ENCODE results near the gene RNF112. TPM values are rescaled to one million over a fixed set of nuclear protein-coding genes. Genes with fewer than 3 reads are reported as not detected.

Gene RNF112
- total RNA-seq, 4 donors from 2014 or later = 0.83 to 3.5 (median 2.2) TPM

GRCh38 chr17:19447085-19447583 is 36.1 kb downstream of the RNF112 start:
- peak; percentile 69 for DNase-seq
- no peak overlapping the region for H3K4me3 ChIP-seq (replicated peaks in 1 of 3)
- H3K27me3 ChIP-seq = no peaks in the 10 kb centered on the region
- WGBS, 2 donors = 29 to 31% methylated on average over 3 of the region's 3 CpGs
- intact Hi-C loops (cut with DNase I) = loop anchor here (5.0 kb wide), 2 partner anchors 85 to 320 kb away; partner anchors contain the start of gene B9D1
- TF ChIP-seq CTCF (IDR thresholded peaks at IDR 0.05) = peak; percentile 80 to 96 (median 92)
- no peak for TF ChIP-seq POLR2A (IDR thresholded peaks at IDR 0.05)
- no peaks in the 10 kb centered on the region for H3K4me1 ChIP-seq
- H3K36me3 ChIP-seq = no peaks in the 10 kb centered on the region
- no peaks in the 10 kb centered on the region for H3K9me3 ChIP-seq
- peak overlapping the region in 2 of 3 donors; percentile 21 to 22 for H3K27ac ChIP-seq

DNA sequence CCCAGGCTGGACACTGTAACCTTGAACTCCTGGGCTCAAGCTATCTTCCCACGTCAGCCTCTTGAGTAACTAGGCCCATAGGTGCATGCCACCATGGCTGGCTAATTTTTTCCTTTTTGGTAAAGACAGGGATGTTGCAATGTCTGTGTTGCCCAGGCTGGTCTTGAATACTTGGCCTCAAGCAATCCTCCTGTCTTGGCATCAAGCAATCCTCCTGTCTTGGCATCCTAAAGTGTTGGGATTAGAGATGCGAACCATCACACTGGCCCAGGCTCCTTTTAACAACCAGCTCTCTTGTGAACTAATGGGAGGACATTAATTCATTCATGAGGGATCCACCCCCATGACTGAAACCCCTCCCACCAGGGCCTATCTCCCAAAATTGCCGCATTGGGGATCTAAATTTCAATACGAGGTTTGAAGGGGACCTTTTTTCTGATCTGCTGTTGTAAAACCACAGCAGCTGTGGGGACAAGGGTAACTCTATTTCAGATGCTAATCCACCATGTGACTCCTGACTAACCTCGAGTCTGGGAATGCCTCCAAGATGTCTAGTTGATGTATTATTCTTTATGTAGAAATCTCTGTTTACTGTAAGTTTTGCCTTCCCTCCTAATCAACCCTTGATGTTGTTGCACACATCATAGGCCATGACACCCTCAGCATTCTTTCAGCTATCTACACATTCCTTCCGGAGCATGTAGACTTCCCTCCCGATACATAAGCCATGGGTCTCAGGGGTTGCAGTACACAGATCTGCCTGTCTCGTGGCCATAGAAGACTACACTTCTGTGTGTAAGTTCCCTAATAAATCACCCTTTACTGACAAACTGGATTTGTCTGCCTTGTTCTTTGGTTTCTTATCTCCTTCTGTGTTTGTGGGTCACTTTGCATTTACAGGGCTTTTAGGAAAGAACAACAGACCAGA is 37.6 kb downstream of the RNF112 start:
- WGBS, 2 donors = 67 to 78% methylated on average over 8 of the region's 8 CpGs
- Histone ChIP-seq H3K27me3 (no peaks in the 10 kb centered on the region), H3K9me3 (no peaks in the 10 kb centered on the region), H3K27ac (peak overlapping the region in 1 of 3 donors; percentile 32), H3K4me1 (no peaks in the 10 kb centered on the region), H3K4me3 (replicated peaks in 1 of 3) (no peak overlapping the region), H3K36me3 (no peaks in the 10 kb centered on the region)
- TF ChIP-seq CTCF (IDR thresholded peaks at IDR 0.05) = no peak
- no peak for TF ChIP-seq POLR2A (IDR thresholded peaks at IDR 0.05)
- DNase-seq = no peak
- intact Hi-C loops (cut with DNase I) = loop anchor here (5.0 kb wide), 2 partner anchors 86 to 319 kb away; partner anchors contain the start of gene B9D1

DNA sequence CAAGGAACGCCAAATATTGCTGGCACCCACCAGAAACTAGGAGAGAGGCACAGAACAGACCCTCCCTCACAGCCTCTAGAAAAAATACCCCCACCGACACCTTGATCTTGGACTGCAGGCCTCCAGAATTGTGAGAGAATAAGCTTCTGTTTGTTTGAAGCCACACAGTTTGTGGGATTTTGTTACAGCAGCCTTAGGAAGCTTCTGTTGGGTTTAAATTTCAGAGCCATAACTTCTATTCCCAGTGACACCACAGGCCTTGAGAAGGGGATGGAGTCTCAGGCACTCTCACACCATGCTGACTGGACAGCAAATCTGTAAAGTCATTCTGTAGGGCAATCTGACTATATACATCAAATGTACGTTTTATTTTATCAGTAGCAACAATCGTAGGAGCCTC is 38.6 kb downstream of the RNF112 start:
- no peak for TF ChIP-seq POLR2A (IDR thresholded peaks at IDR 0.05)
- TF ChIP-seq CTCF (IDR thresholded peaks at IDR 0.05) = no peak
- Histone ChIP-seq H3K4me3 (replicated peaks in 1 of 3) (no peak overlapping the region), H3K9me3 (no peaks in the 10 kb centered on the region), H3K4me1 (no peaks in the 10 kb centered on the region), H3K36me3 (no peaks in the 10 kb centered on the region), H3K27ac (no peak overlapping the region), H3K27me3 (no peaks in the 10 kb centered on the region)
- WGBS, 2 donors = 85 to 93% methylated on average over 4 of the region's 4 CpGs
- intact Hi-C loops (cut with DNase I) = loop anchor here (5.0 kb wide), 2 partner anchors 87 to 318 kb away; partner anchors contain the start of gene B9D1
- DNase-seq = no peak

GRCh38 chr17:19453296-19453695 is 42.3 kb downstream of the RNF112 start:
- Histone ChIP-seq H3K9me3 (no peaks in the 10 kb centered on the region), H3K36me3 (no peaks in the 10 kb centered on the region), H3K4me3 (replicated peaks in 1 of 3) (no peak overlapping the region), H3K27me3 (no peaks in the 10 kb centered on the region), H3K27ac (no peak overlapping the region), H3K4me1 (peaks cover 0 to 3% of the 10 kb centered on the region in 2 donors)
- intact Hi-C loops (cut with DNase I) = no loop called here
- TF ChIP-seq POLR2A (IDR thresholded peaks at IDR 0.05) (no peak), CTCF (IDR thresholded peaks at IDR 0.05) (no peak)
- no peak for DNase-seq
- WGBS, 2 donors = 85 to 94% methylated on average over 2 to 3 of the region's 3 CpGs

- intact Hi-C loops (cut with DNase I) = no loop called here
- no peaks in the 10 kb centered on the region for H3K9me3 ChIP-seq
- peaks cover 0 to 3% of the 10 kb centered on the region in 2 donors for H3K4me1 ChIP-seq
- no peak overlapping the region for H3K27ac ChIP-seq
- 82 to 100% methylated on average over 2 of the region's 2 CpGs for WGBS, 2 donors
- H3K4me3 ChIP-seq (replicated peaks in 1 of 3) = no peak overlapping the region
- no peaks in the 10 kb centered on the region for H3K27me3 ChIP-seq
- H3K36me3 ChIP-seq = no peaks in the 10 kb centered on the region
- no peak for DNase-seq
- TF ChIP-seq CTCF (IDR thresholded peaks at IDR 0.05) (no peak), POLR2A (IDR thresholded peaks at IDR 0.05) (no peak)
Observed at GRCh38 chr17:19454074-19454473, 43.0 kb downstream of the RNF112 start.
